ENCODE results near the gene SLC45A3.

SLC45A3 gene

DNA sequence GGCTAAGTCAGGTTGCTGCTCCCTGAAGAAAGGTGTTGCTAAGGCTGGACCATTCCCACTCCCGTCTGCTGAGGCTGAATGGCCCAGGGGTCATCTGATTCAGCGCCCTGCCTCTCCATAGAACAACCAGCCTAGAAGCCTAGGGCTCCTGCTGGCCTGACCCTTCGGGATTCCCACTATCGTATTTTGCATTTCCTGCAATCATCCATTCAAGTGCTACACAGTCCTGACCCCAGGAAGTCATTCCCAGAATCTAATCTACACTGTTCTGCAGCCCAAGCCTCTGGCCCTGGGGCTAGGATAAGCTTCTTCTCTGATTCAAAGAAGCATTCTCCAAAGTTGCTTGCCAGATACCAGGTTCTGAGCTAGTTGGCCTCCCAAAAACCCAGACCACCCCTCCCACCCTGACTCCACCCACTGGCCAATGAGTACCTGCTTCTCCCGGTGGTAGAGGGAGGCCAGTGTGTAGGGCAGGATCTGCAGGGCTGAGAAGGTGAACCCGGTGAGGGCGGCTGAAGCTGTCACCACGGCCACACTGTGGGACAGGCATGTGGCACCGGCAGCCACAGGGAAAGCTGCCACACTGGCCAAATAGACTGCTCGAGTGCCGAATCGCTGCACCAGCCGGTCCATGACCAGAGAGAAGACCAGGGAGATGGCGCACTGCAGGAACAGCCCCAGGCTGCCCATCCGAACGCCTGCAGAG is 18.7 kb downstream of the SLC45A3 start:
- no peak for TF ChIP-seq ZFX (IDR thresholded peaks at IDR 0.05; ENCODE audit: borderline replicate concordance)
- TF ChIP-seq, protein P1, sequence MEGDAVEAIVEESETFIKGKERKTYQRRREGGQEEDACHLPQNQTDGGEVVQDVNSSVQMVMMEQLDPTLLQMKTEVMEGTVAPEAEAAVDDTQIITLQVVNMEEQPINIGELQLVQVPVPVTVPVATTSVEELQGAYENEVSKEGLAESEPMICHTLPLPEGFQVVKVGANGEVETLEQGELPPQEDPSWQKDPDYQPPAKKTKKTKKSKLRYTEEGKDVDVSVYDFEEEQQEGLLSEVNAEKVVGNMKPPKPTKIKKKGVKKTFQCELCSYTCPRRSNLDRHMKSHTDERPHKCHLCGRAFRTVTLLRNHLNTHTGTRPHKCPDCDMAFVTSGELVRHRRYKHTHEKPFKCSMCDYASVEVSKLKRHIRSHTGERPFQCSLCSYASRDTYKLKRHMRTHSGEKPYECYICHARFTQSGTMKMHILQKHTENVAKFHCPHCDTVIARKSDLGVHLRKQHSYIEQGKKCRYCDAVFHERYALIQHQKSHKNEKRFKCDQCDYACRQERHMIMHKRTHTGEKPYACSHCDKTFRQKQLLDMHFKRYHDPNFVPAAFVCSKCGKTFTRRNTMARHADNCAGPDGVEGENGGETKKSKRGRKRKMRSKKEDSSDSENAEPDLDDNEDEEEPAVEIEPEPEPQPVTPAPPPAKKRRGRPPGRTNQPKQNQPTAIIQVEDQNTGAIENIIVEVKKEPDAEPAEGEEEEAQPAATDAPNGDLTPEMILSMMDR (IDR thresholded peaks at IDR 0.05) = no peak
- H3K27ac ChIP-seq = peak overlapping the region; percentile 25; the same call in 1 of the 2 replicates

GRCh38 chr1:205660361-205660760 is 19.9 kb downstream of the SLC45A3 start:
- TF ChIP-seq ZFX (IDR thresholded peaks at IDR 0.05; ENCODE audit: borderline replicate concordance) = no peak
- TF ChIP-seq, protein P1 (IDR thresholded peaks at IDR 0.05) = no peak
- H3K27ac ChIP-seq = no peak overlapping the region

DNA sequence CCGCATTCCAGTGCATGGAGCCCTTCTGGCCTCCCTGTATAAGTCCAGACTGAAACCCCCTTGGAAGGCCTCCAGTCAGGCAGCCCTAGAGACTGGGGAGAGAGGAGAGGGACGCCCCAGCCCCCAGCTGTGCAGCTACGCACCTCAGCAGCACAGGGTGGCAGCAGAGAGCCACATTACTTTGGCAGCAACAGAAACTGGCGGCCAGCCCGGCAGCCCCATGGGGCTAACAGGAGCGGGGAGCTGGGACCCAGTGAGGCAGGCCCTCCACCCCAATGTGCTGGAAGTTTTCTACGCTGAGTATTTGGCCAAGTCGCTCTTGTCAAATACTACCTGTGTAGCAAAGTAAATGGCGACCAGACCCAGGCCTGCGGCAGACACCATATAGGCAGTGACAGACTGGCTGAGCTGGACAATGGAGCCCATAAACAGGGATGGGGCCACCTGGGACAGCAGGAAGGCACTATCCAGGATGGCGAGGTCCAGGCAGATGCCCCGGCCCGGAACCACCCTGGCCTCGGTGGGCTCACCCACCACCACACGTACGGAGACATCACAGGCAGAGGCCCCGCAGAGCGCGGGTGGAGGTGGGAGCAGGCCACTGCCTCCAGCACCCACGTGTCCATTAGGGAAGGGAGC is 21.2 kb downstream of the SLC45A3 start:
- TF ChIP-seq, protein P1 (IDR thresholded peaks at IDR 0.05) = peak; percentile 96
- no peak for TF ChIP-seq ZFX (IDR thresholded peaks at IDR 0.05; ENCODE audit: borderline replicate concordance)
- H3K27ac ChIP-seq = peak overlapping the region; percentile 27

DNA sequence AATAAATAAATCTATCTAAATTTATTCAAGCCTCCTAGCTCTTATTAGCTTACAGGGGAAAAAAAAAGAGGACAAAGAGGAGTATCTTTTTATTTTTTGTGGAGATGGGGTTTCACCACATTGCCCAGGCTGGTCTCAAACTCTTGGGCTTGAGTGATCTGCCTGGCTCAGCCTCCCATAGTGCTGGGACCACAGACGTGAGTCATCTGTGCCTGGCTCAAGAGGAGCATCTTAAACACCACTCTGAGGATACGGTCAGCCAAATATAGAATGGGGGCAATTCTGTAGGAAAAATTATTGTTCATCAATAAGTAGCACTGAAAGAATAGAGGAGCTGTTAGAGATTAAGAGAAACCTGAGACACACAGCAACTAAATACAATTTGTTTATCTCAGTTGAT is 24.1 kb downstream of the SLC45A3 start:
- no peak for TF ChIP-seq ZFX (IDR thresholded peaks at IDR 0.05; ENCODE audit: borderline replicate concordance)
- TF ChIP-seq, protein P1 (IDR thresholded peaks at IDR 0.05) = no peak
- no peak overlapping the region for H3K27ac ChIP-seq

GRCh38 chr1:205652984-205653383 is 27.3 kb downstream of the SLC45A3 start:
- H3K27ac ChIP-seq = no peak overlapping the region

DNA sequence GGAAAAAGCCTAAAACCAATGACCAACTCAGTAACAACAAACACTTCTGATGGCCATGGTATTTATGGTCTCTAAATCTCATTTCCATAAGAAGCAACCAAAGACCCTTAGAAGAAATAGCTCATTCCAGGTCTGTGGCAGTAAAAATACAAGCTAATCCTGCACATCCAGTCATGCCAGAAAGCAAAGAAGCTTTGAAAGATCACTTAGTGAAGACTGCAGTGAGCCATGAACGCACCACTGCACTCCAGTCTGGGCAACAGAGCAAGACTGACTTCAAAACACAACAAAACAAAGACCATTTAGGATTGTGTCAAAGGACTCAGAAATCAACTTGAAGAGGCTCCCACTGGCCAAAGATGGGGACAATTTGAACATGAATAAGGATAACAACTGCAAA is 30.1 kb downstream of the SLC45A3 start:
- TF ChIP-seq ZFX (IDR thresholded peaks at IDR 0.05; ENCODE audit: borderline replicate concordance) = no peak
- TF ChIP-seq, protein P1 (IDR thresholded peaks at IDR 0.05) = no peak
- H3K27ac ChIP-seq = no peak overlapping the region

More at GRCh38 chr1:205652984-205653383, 27.3 kb downstream of the SLC45A3 start:
- TF ChIP-seq, protein P1 (IDR thresholded peaks at IDR 0.05) = no peak
- no peak for TF ChIP-seq ZFX (IDR thresholded peaks at IDR 0.05; ENCODE audit: borderline replicate concordance)

- no peak overlapping the region for H3K27ac ChIP-seq
- TF ChIP-seq, protein P1 (IDR thresholded peaks at IDR 0.05) = no peak
- no peak for TF ChIP-seq ZFX (IDR thresholded peaks at IDR 0.05; ENCODE audit: borderline replicate concordance)
Measured at GRCh38 chr1:205645519-205645918, 34.8 kb downstream of the SLC45A3 start.
